Naive thymus-derived CD4-positive, alpha-beta T cell (primary cell): ENCODE data around the gene EPS8L1. TPM values are rescaled to one million over a fixed set of nuclear protein-coding genes. Genes with fewer than 3 reads are reported as not detected.

Experiments
- ATAC-seq: fragments of 150-1000 bp; cut with Tn5 transposase; 2 replicates; pipeline ENCODE4 v1.10.0; 2021; ENCODE audit warnings: mild to moderate bottlenecking, moderate library complexity
- CTCF ChIA-PET: fragments of 350-600 bp; sonication (Branson Sonifier 250); formaldehyde crosslinking; loops from one replicate; lab custom pipeline; 2021; ENCODE audit warnings: antibody characterized with exemption; lab: Charles Lee
- POLR2A ChIA-PET: fragments of 350-600 bp; sonication (Branson Sonifier 250); formaldehyde crosslinking; loops from one replicate; lab custom pipeline; 2021; ENCODE audit warnings: antibody characterized with exemption, inconsistent platforms; lab: Charles Lee
- DNase-seq, 9 donors: peaks; one replicate each; pipeline versions ENCODE4 v3.0.0 to v3.0.0-alpha.2; 2020 to 2022; ENCODE audit warnings: mixed read lengths in 1 of 9
- H3K27ac ChIP-seq: one replicate; pipeline ENCODE4 v1.7.0; 2013; ENCODE audit warnings: mild to moderate bottlenecking, low read depth, low read length, moderate library complexity
- H3K27me3 ChIP-seq, 2 donors: one replicate each; pipeline ENCODE4 v1.7.0; 2013; ENCODE audit warnings: low read length in 2 of 2, mild to moderate bottlenecking in 2 of 2, moderate library complexity in 2 of 2; ENCODE audit not compliant: control insufficient read depth in 2 of 2, insufficient read depth in 2 of 2
- H3K36me3 ChIP-seq, 3 experiments: 1 replicate in 2 of 3; 2 replicates in 1 of 3; pipeline ENCODE4 v1.7.0; 2013; ENCODE audit warnings: low read length in 3 of 3, mild to moderate bottlenecking in 3 of 3, moderate library complexity in 1 of 3; ENCODE audit not compliant: insufficient read depth in 3 of 3, control insufficient read depth in 2 of 3
- H3K4me1 ChIP-seq, 2 donors: one replicate each; pipeline ENCODE4 v1.7.0; 2013; ENCODE audit warnings: low read length in 2 of 2, mild to moderate bottlenecking in 2 of 2, moderate library complexity in 1 of 2; ENCODE audit not compliant: control insufficient read depth in 2 of 2, insufficient read depth in 2 of 2
- H3K4me3 ChIP-seq: 2 replicates; pipeline ENCODE4 v1.7.0; 2013; ENCODE audit warnings: mild to moderate bottlenecking, low read length
- H3K9me3 ChIP-seq, 3 experiments: 1 replicate in 2 of 3; 2 replicates in 1 of 3; pipeline ENCODE4 v1.7.0; 2013; ENCODE audit warnings: low read length in 3 of 3; ENCODE audit not compliant: control insufficient read depth in 2 of 3
- H3K27ac Mint-ChIP-seq, 9 donors: one replicate each; pipeline ENCODE4 v1.8.0; 2020 to 2022; ENCODE audit warnings: mixed read lengths in 9 of 9, mild to moderate bottlenecking in 8 of 9, moderate library complexity in 5 of 9, inconsistent platforms in 2 of 9
- H3K27me3 Mint-ChIP-seq, 5 donors: one replicate each; pipeline ENCODE4 v1.8.0; 2021 to 2022; ENCODE audit warnings: mixed read lengths in 5 of 5, mild to moderate bottlenecking in 1 of 5
- H3K36me3 Mint-ChIP-seq, 5 donors: one replicate each; pipeline ENCODE4 v1.8.0; 2020 to 2022; ENCODE audit warnings: mixed read lengths in 5 of 5, mild to moderate bottlenecking in 3 of 5, inconsistent platforms in 1 of 5
- H3K4me1 Mint-ChIP-seq, 7 donors: one replicate each; pipeline ENCODE4 v1.8.0; 2020 to 2022; ENCODE audit warnings: mixed read lengths in 7 of 7, mild to moderate bottlenecking in 3 of 7, inconsistent platforms in 1 of 7
- H3K4me3 Mint-ChIP-seq, 10 donors: one replicate each; pipeline ENCODE4 v1.8.0; 2020 to 2022; ENCODE audit warnings: mild to moderate bottlenecking in 10 of 10, mixed read lengths in 10 of 10, moderate library complexity in 6 of 10, inconsistent platforms in 2 of 10
- H3K9me3 Mint-ChIP-seq, 11 donors: one replicate each; pipeline ENCODE4 v1.8.0; 2020 to 2022; ENCODE audit warnings: mixed read lengths in 11 of 11, mild to moderate bottlenecking in 4 of 11, inconsistent platforms in 1 of 11, moderate library complexity in 1 of 11
- intact Hi-C, 2 donors: fragments of 100-400 bp; cut with micrococcal nuclease; formaldehyde crosslinking; loops; one replicate each; pipeline ENCODE4 v1.15.1; 2023
- polyA plus RNA-seq, 2 donors: library from polyadenylated mRNA; unstranded; fragments of 300-500 nt; fragmentation: Illumina TruSeq; gene quantifications; one replicate each; pipeline ENCODE4 v1.2.3, GENCODE V29; 2021
- total RNA-seq, 6 experiments: library from RNA in 5 of 6; stranded (reverse) in 5 of 6; gene quantifications; 1 replicate in 5 of 6; 2 replicates in 1 of 6; pipeline ENCODE4 v1.2.3 and lab custom pipeline; 2021 to 2026

The EPS8L1 gene
- total and polyA plus RNA-seq, 7 experiments from 2014 or later, result 0.09 to 6.8 (median 2.0) TPM; not detected in 1

- H3K4me3 Mint-ChIP-seq, result peak overlapping the region in 5 of 10 donors; percentile 24 to 60 (median 42)
- CTCF ChIA-PET, result no interaction called here
- Histone ChIP-seq H3K9me3 (no peaks in the 10 kb centered on the region), H3K4me1 (peaks cover 12 to 30% of the 10 kb centered on the region in 2 donors), H3K4me3 (no peak overlapping the region), H3K27ac (no peak overlapping the region), H3K27me3 (peaks cover 0 to 17% of the 10 kb centered on the region in 2 donors), H3K36me3 (peaks cover 0 to 6% (median 0%) of the 10 kb centered on the region in 3 experiments)
- no peak for DNase-seq
- H3K27ac Mint-ChIP-seq, result no peak overlapping the region
- peaks cover 0 to 3% (median 0%) of the 10 kb centered on the region in 11 donors for H3K9me3 Mint-ChIP-seq
- H3K4me1 Mint-ChIP-seq, result peaks cover 26 to 33% (median 30%) of the 10 kb centered on the region in 7 donors
- H3K27me3 Mint-ChIP-seq, result peaks cover 47 to 61% (median 54%) of the 10 kb centered on the region in 5 donors
- POLR2A ChIA-PET, result interaction anchor here (1.0 kb wide), 1 partner anchor 562 kb away, joined by 3 read pairs; the partner anchor contains the start of gene CCDC106
- no peak for ATAC-seq
- intact Hi-C loops, result loop anchor here in 1 of 2 donors (10.0 kb wide), 1 partner anchor 169 kb away; the partner anchor contains the start of gene PPP6R1
- peaks cover 0 to 28% (median 5%) of the 10 kb centered on the region in 5 donors for H3K36me3 Mint-ChIP-seq
Observed at GRCh38 chr19:55085923-55086715, 10.4 kb downstream of the EPS8L1 start.

- no peak overlapping the region for H3K27ac Mint-ChIP-seq
- intact Hi-C loops, result loop anchor here in 1 of 2 donors (10.0 kb wide), 1 partner anchor 168 kb away; the partner anchor contains the start of gene PPP6R1
- H3K27me3 Mint-ChIP-seq, result peaks cover 47 to 60% (median 54%) of the 10 kb centered on the region in 5 donors
Observed at GRCh38 chr19:55086730-55087541, 11.3 kb downstream of the EPS8L1 start.

GRCh38 chr19:55087542-55087901, 11.9 kb downstream of the EPS8L1 start:
- H3K9me3 ChIP-seq, result no peaks in the 10 kb centered on the region
- peak overlapping the region; percentile 17 for H3K4me3 ChIP-seq
- POLR2A ChIA-PET, result no interaction called here
- Mint-ChIP-seq H3K9me3 (peaks cover 0 to 1% (median 0%) of the 10 kb centered on the region in 11 donors), H3K4me3 (peak overlapping the region; percentile 40 to 84 (median 73)), H3K27ac (no peak overlapping the region), H3K27me3 (peaks cover 44 to 58% (median 52%) of the 10 kb centered on the region in 5 donors), H3K36me3 (peaks cover 0 to 25% (median 5%) of the 10 kb centered on the region in 5 donors), H3K4me1 (peaks cover 21 to 30% (median 26%) of the 10 kb centered on the region in 7 donors)
- peaks cover 0 to 13% of the 10 kb centered on the region in 2 donors for H3K27me3 ChIP-seq
- ATAC-seq (peak; percentile 16), DNase-seq (no peak)
- CTCF ChIA-PET, result interaction anchor here (1.1 kb wide), 1 partner anchor 21 kb away, joined by 4 read pairs; no protein-coding TSS in a partner anchor
- peaks cover 12 to 20% of the 10 kb centered on the region in 2 donors for H3K4me1 ChIP-seq
- intact Hi-C loops, result loop anchor here in 1 of 2 donors (10.0 kb wide), 1 partner anchor 167 kb away; the partner anchor contains the start of gene PPP6R1
- H3K36me3 ChIP-seq, result peaks cover 0 to 18% (median 0%) of the 10 kb centered on the region in 3 experiments
- no peak overlapping the region for H3K27ac ChIP-seq

More at GRCh38 chr19:55086730-55087541, 11.3 kb downstream of the EPS8L1 start:
- POLR2A ChIA-PET, result no interaction called here
- no peaks in the 10 kb centered on the region for H3K9me3 ChIP-seq
- CTCF ChIA-PET, result no interaction called here
- peaks cover 0 to 14% (median 0%) of the 10 kb centered on the region in 3 experiments for H3K36me3 ChIP-seq
- peaks cover 12 to 26% of the 10 kb centered on the region in 2 donors for H3K4me1 ChIP-seq
- H3K4me3 Mint-ChIP-seq, result peak overlapping the region; percentile 40 to 84 (median 73)
- peaks cover 0 to 3% (median 0%) of the 10 kb centered on the region in 11 donors for H3K9me3 Mint-ChIP-seq
- H3K27me3 ChIP-seq, result peaks cover 0 to 17% of the 10 kb centered on the region in 2 donors
- H3K4me3 ChIP-seq, result peak overlapping the region; percentile 17
- peaks cover 0 to 26% (median 5%) of the 10 kb centered on the region in 5 donors for H3K36me3 Mint-ChIP-seq
- peaks cover 26 to 30% (median 29%) of the 10 kb centered on the region in 7 donors for H3K4me1 Mint-ChIP-seq
- H3K27ac ChIP-seq, result no peak overlapping the region
- ATAC-seq, result peak; percentile 63
- DNase-seq, result peak in 5 of 9 donors; percentile 19 to 59 (median 36)

- Histone ChIP-seq H3K4me1 (peaks cover 12 to 19% of the 10 kb centered on the region in 2 donors), H3K27ac (no peak overlapping the region), H3K27me3 (peaks cover 0 to 12% of the 10 kb centered on the region in 2 donors), H3K36me3 (peaks cover 0 to 22% (median 0%) of the 10 kb centered on the region in 3 experiments), H3K4me3 (no peak overlapping the region), H3K9me3 (no peaks in the 10 kb centered on the region)
- ChIA-PET POLR2A (interaction anchor here (0.9 kb wide), 1 partner anchor 21 kb away, joined by 3 read pairs; no protein-coding TSS in a partner anchor), CTCF (interaction anchor here (1.1 kb wide), 1 partner anchor 21 kb away, joined by 4 read pairs; no protein-coding TSS in a partner anchor)
- H3K4me1 Mint-ChIP-seq, result peaks cover 20 to 30% (median 22%) of the 10 kb centered on the region in 7 donors
- H3K36me3 Mint-ChIP-seq, result peaks cover 0 to 24% (median 5%) of the 10 kb centered on the region in 5 donors
- intact Hi-C loops, result loop anchor here (1.0 to 10.0 kb wide), 3 partner anchors 25 to 167 kb away; partner anchors contain the start of genes PPP1R12C (in 1 of the 2), PPP6R1 (in 1 of the 2) and RDH13 (in 1 of the 2)
- DNase-seq (no peak), ATAC-seq (no peak)
- no peak overlapping the region for H3K27ac Mint-ChIP-seq
- peaks cover 0 to 1% (median 0%) of the 10 kb centered on the region in 11 donors for H3K9me3 Mint-ChIP-seq
- peaks cover 38 to 53% (median 47%) of the 10 kb centered on the region in 5 donors for H3K27me3 Mint-ChIP-seq
- peak overlapping the region; percentile 53 to 84 (median 73) for H3K4me3 Mint-ChIP-seq
Observed at GRCh38 chr19:55088021-55088451, 12.4 kb downstream of the EPS8L1 start.

GRCh38 chr19:55088543-55089341, 13.1 kb downstream of the EPS8L1 start:
- Mint-ChIP-seq H3K27me3 (peaks cover 35 to 50% (median 44%) of the 10 kb centered on the region in 5 donors), H3K36me3 (peaks cover 0 to 24% (median 5%) of the 10 kb centered on the region in 5 donors), H3K9me3 (peaks cover 0 to 1% (median 0%) of the 10 kb centered on the region in 11 donors), H3K4me1 (peaks cover 19 to 30% (median 22%) of the 10 kb centered on the region in 7 donors), H3K27ac (peak overlapping the region in 1 of 9 donors; percentile 17), H3K4me3 (peak overlapping the region; percentile 40 to 84 (median 73))
- Histone ChIP-seq H3K27ac (no peak overlapping the region), H3K4me3 (no peak overlapping the region), H3K9me3 (no peaks in the 10 kb centered on the region), H3K36me3 (peaks cover 0 to 23% (median 0%) of the 10 kb centered on the region in 3 experiments), H3K27me3 (peaks cover 0 to 8% of the 10 kb centered on the region in 2 donors), H3K4me1 (peaks cover 12 to 19% of the 10 kb centered on the region in 2 donors)
- DNase-seq (peak; percentile 33 to 85 (median 60)), ATAC-seq (peak; percentile 73)
- intact Hi-C loops, result loop anchor here (1.0 to 10.0 kb wide), 3 partner anchors 26 to 166 kb away; partner anchors contain the start of genes PPP1R12C (in 1 of the 2), PPP6R1 (in 1 of the 2) and RDH13 (in 1 of the 2)
- ChIA-PET CTCF (interaction anchor here (0.7 to 1.2 kb wide), 4 partner anchors 10 to 378 kb away, joined by 3 to 4 read pairs (median 4); no protein-coding TSS in a partner anchor), POLR2A (interaction anchor here (0.9 kb wide), 1 partner anchor 22 kb away, joined by 3 read pairs; no protein-coding TSS in a partner anchor)
